IMR-90 (cell line): ENCODE measurements around the gene MREG.

ENCODE experiments used
- BHLHE40 ChIP-seq: fragments of 150-350 bp; IDR thresholded peaks from 2 replicates; pipeline ENCODE4 v1.6.1; 2016; ENCODE audit warnings: mild to moderate bottlenecking, low read depth, low read length
- CEBPB ChIP-seq: IDR thresholded peaks from 2 replicates; pipeline ENCODE4 v1.6.1; 2012; ENCODE audit warnings: low read depth, low read length, improper control_type of control experiment
- MAFK ChIP-seq: IDR thresholded peaks from 2 replicates; pipeline ENCODE4 v1.6.1; 2012; ENCODE audit warnings: low read depth, low read length, improper control_type of control experiment
- MAZ ChIP-seq: IDR thresholded peaks from 2 replicates; pipeline ENCODE4 v1.6.1; 2012; ENCODE audit warnings: low read depth, mild to moderate bottlenecking, low read length, improper control_type of control experiment, moderate library complexity, borderline replicate concordance
- MXI1 ChIP-seq: IDR thresholded peaks from 2 replicates; pipeline ENCODE4 v1.6.1; 2012; ENCODE audit warnings: low read depth, mild to moderate bottlenecking, low read length, moderate library complexity, borderline replicate concordance
- NFE2L2 ChIP-seq: fragments of 150-350 bp; IDR thresholded peaks from 2 replicates; pipeline ENCODE4 v1.6.1; 2016; ENCODE audit warnings: low read depth, mild to moderate bottlenecking, low read length
- POLR2A ChIP-seq: IDR thresholded peaks from 2 replicates; pipeline ENCODE4 v1.6.1; 2012; ENCODE audit warnings: mild to moderate bottlenecking, low read depth, low read length
- RAD21 ChIP-seq: IDR thresholded peaks from 2 replicates; pipeline ENCODE4 v1.6.1; 2012; ENCODE audit warnings: low read length, improper control_type of control experiment
- RCOR1 ChIP-seq: IDR thresholded peaks from 2 replicates; pipeline ENCODE4 v1.6.1; 2012; ENCODE audit warnings: mild to moderate bottlenecking, low read length, improper control_type of control experiment; ENCODE audit not compliant: insufficient replicate concordance
- RFX5 ChIP-seq: IDR thresholded peaks from 2 replicates; pipeline ENCODE4 v1.8.0; 2012; ENCODE audit warnings: low read depth, mild to moderate bottlenecking, low read length, moderate library complexity
- SMC3 ChIP-seq: fragments of 150-350 bp; IDR thresholded peaks from 2 replicates; pipeline ENCODE4 v1.6.1; 2016; ENCODE audit warnings: low read depth, mild to moderate bottlenecking, antibody characterized with exemption, low read length, moderate library complexity
- TF ChIP-seq, protein P1 (sequence below): conservative IDR thresholded peaks from 2 replicates; pipeline ENCODE4 v1.5.1; 2012; ENCODE audit warnings: mild to moderate bottlenecking, low read depth, low read length, improper control_type of control experiment
- TF ChIP-seq, protein P2 (sequence below): fragments of 150-350 bp; IDR thresholded peaks from 2 replicates; pipeline ENCODE4 v1.6.1; 2017; ENCODE audit warnings: mild to moderate bottlenecking, antibody characterized with exemption, low read length, low read depth
- TF ChIP-seq, protein P3 (sequence below): fragments of 150-350 bp; IDR thresholded peaks from 2 replicates; pipeline ENCODE4 v1.6.1; 2016; ENCODE audit warnings: low read depth, mild to moderate bottlenecking, low read length, moderate library complexity, borderline replicate concordance

DNA sequence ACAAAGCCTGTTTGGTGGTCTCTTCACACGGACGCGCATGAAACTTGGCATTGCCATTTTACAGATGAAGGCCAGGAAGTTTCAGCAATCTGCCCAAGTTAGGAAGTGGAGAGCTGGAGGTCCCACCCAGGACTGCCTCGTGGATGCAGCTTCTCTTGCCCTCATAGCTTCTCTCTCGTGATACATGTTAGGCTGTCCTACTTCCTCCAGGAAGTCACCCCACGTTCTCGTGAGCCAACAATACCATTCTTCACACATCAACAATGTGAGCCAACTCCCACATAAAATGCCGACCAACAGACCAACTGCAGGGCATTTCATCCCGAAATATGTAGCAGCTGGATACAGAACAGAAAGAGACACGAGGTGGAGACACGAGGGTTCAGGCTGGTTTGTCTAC, 85.3 kb downstream of the MREG start:
- TF ChIP-seq, protein P1, sequence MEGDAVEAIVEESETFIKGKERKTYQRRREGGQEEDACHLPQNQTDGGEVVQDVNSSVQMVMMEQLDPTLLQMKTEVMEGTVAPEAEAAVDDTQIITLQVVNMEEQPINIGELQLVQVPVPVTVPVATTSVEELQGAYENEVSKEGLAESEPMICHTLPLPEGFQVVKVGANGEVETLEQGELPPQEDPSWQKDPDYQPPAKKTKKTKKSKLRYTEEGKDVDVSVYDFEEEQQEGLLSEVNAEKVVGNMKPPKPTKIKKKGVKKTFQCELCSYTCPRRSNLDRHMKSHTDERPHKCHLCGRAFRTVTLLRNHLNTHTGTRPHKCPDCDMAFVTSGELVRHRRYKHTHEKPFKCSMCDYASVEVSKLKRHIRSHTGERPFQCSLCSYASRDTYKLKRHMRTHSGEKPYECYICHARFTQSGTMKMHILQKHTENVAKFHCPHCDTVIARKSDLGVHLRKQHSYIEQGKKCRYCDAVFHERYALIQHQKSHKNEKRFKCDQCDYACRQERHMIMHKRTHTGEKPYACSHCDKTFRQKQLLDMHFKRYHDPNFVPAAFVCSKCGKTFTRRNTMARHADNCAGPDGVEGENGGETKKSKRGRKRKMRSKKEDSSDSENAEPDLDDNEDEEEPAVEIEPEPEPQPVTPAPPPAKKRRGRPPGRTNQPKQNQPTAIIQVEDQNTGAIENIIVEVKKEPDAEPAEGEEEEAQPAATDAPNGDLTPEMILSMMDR = no peak
- TF ChIP-seq RAD21 = no peak
- no peak for TF ChIP-seq POLR2A
- TF ChIP-seq MXI1 = no peak
- TF ChIP-seq SMC3 = no peak
- no peak for TF ChIP-seq MAZ
- no peak for TF ChIP-seq RFX5
- no peak for TF ChIP-seq MAFK
- no peak for TF ChIP-seq RCOR1
- no peak for TF ChIP-seq CEBPB
- TF ChIP-seq, protein P2, sequence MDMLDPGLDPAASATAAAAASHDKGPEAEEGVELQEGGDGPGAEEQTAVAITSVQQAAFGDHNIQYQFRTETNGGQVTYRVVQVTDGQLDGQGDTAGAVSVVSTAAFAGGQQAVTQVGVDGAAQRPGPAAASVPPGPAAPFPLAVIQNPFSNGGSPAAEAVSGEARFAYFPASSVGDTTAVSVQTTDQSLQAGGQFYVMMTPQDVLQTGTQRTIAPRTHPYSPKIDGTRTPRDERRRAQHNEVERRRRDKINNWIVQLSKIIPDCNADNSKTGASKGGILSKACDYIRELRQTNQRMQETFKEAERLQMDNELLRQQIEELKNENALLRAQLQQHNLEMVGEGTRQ = no peak
- TF ChIP-seq, protein P3, sequence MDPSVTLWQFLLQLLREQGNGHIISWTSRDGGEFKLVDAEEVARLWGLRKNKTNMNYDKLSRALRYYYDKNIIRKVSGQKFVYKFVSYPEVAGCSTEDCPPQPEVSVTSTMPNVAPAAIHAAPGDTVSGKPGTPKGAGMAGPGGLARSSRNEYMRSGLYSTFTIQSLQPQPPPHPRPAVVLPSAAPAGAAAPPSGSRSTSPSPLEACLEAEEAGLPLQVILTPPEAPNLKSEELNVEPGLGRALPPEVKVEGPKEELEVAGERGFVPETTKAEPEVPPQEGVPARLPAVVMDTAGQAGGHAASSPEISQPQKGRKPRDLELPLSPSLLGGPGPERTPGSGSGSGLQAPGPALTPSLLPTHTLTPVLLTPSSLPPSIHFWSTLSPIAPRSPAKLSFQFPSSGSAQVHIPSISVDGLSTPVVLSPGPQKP = no peak
- TF ChIP-seq BHLHE40 = no peak
- no peak for TF ChIP-seq NFE2L2
